KMS-11 (cell line): Measurements from ENCODE around the gene FBLIM1.

ENCODE experiments used
- H2AFZ ChIP-seq: fragments of 200-600 bp; sonication (generic); 2 replicates; pipeline ENCODE4 v1.6.1; 2016; ENCODE audit warnings: antibody characterized with exemption, mixed run types, low read depth
- H3K27ac ChIP-seq: fragments of 200-600 bp; sonication (generic); 2 replicates; pipeline ENCODE4 v1.6.1; 2016; ENCODE audit warnings: mild to moderate bottlenecking, mixed run types
- H3K27me3 ChIP-seq: fragments of 200-600 bp; sonication (generic); 2 replicates; pipeline ENCODE4 v1.6.1; 2017; ENCODE audit warnings: mild to moderate bottlenecking, low read depth, mixed run types, moderate library complexity; ENCODE audit not compliant: insufficient read depth
- H3K36me3 ChIP-seq: fragments of 200-600 bp; sonication (generic); 2 replicates; pipeline ENCODE4 v1.6.1; 2017; ENCODE audit warnings: mild to moderate bottlenecking, mixed run types; ENCODE audit not compliant: insufficient read depth
- H3K4me1 ChIP-seq: fragments of 200-600 bp; sonication (generic); 2 replicates; pipeline ENCODE4 v1.6.1; 2016; ENCODE audit warnings: mild to moderate bottlenecking, low read depth, mixed run types; ENCODE audit not compliant: poor library complexity, severe bottlenecking
- H3K4me2 ChIP-seq: fragments of 200-600 bp; sonication (generic); 2 replicates; pipeline ENCODE4 v1.7.0; 2016; ENCODE audit warnings: mild to moderate bottlenecking, mixed run types
- H3K4me3 ChIP-seq: fragments of 200-600 bp; sonication (generic); IDR thresholded peaks from 2 replicates; pipeline ENCODE4 v1.6.1; 2017; ENCODE audit warnings: low read depth, low read length, mixed read lengths; ENCODE audit not compliant: insufficient read depth
- H3K79me2 ChIP-seq: fragments of 200-600 bp; sonication (generic); 2 replicates; pipeline ENCODE4 v1.6.1; 2016; ENCODE audit warnings: low read depth, mixed run types; ENCODE audit not compliant: insufficient read depth
- H3K9ac ChIP-seq: fragments of 200-600 bp; sonication (generic); 2 replicates; pipeline ENCODE4 v1.6.1; 2016; ENCODE audit warnings: mild to moderate bottlenecking, mixed run types
- H4K20me1 ChIP-seq: fragments of 200-600 bp; sonication (generic); 2 replicates; pipeline ENCODE4 v1.6.1; 2016; ENCODE audit warnings: mild to moderate bottlenecking, mixed run types; ENCODE audit not compliant: insufficient read depth
- CTCF ChIP-seq: fragments of 200-600 bp; sonication (generic); conservative IDR thresholded peaks from 2 replicates; pipeline ENCODE4 v1.6.1; 2017; ENCODE audit warnings: low read depth, mild to moderate bottlenecking, antibody characterized with exemption, low read length, moderate library complexity, mixed read lengths

FBLIM1 gene

GRCh38 chr1:15748264-15748663, 10.3 kb upstream of the FBLIM1 start:
- Histone ChIP-seq H3K79me2 (no peaks in the 10 kb centered on the region), H3K36me3 (no peaks in the 10 kb centered on the region), H3K27ac (no peak overlapping the region)

GRCh38 chr1:15748690-15749398, 9.8 kb upstream of the FBLIM1 start:
- Histone ChIP-seq H2AFZ (no peak overlapping the region), H3K9ac (no peak overlapping the region), H3K36me3 (no peaks in the 10 kb centered on the region), H3K27me3 (peaks cover 3% of the 10 kb centered on the region; the same call in 1 of the 2 replicates), H3K4me1 (peaks cover 20% of the 10 kb centered on the region), H3K27ac (no peak overlapping the region), H3K79me2 (no peaks in the 10 kb centered on the region), H4K20me1 (no peaks in the 10 kb centered on the region), H3K4me2 (no peak overlapping the region), H3K4me3 (no peak overlapping the region)
- TF ChIP-seq CTCF: no peak

More at GRCh38 chr1:15748264-15748663, 10.3 kb upstream of the FBLIM1 start:
- no peak overlapping the region for H2AFZ ChIP-seq
- H3K4me3 ChIP-seq: no peak overlapping the region
- H3K4me2 ChIP-seq: no peak overlapping the region
- peaks cover 3% of the 10 kb centered on the region; the same call in 1 of the 2 replicates for H3K27me3 ChIP-seq
- H4K20me1 ChIP-seq: no peaks in the 10 kb centered on the region
- no peak for TF ChIP-seq CTCF
- H3K4me1 ChIP-seq: peaks cover 20% of the 10 kb centered on the region
- H3K9ac ChIP-seq: no peak overlapping the region

GRCh38 chr1:15749399-15750291, 8.9 kb upstream of the FBLIM1 start:
- Histone ChIP-seq H2AFZ (no peak overlapping the region), H3K4me2 (no peak overlapping the region), H3K9ac (no peak overlapping the region), H3K4me3 (no peak overlapping the region), H4K20me1 (no peaks in the 10 kb centered on the region), H3K4me1 (peaks cover 20% of the 10 kb centered on the region), H3K79me2 (no peaks in the 10 kb centered on the region), H3K27ac (no peak overlapping the region), H3K36me3 (no peaks in the 10 kb centered on the region), H3K27me3 (peaks cover 3% of the 10 kb centered on the region; the same call in 1 of the 2 replicates)
- no peak for TF ChIP-seq CTCF

GRCh38 chr1:15750924-15751323, 7.7 kb upstream of the FBLIM1 start:
- Histone ChIP-seq H3K36me3 (no peaks in the 10 kb centered on the region), H3K4me1 (peaks cover 12% of the 10 kb centered on the region), H3K27ac (no peak overlapping the region), H2AFZ (no peak overlapping the region), H3K79me2 (no peaks in the 10 kb centered on the region), H3K27me3 (peaks cover 3% of the 10 kb centered on the region; the same call in 1 of the 2 replicates), H3K4me2 (no peak overlapping the region), H4K20me1 (no peaks in the 10 kb centered on the region), H3K9ac (no peak overlapping the region), H3K4me3 (no peak overlapping the region)
- no peak for TF ChIP-seq CTCF
